Activated CD8-positive, alpha-beta memory T cell treated with anti-CD3 and anti-CD28 coated beads for 1 hour (primary cell): Measurements from ENCODE around the gene TIMM22.
"Not testable (repeated sequence)": the region's sequence is repeated elsewhere in the genome, so short reads cannot be mapped to it uniquely, and the experiment has no call there.

Experiments used
- DNase-seq, 2 donors: peaks; one replicate each; pipeline ENCODE4 v3.0.0-alpha.2; 2020; ENCODE audit warnings: low read depth in 1 of 2; ENCODE audit errors: extremely low read depth in 1 of 2

The TIMM22 gene

GRCh38 chr17:996554-997344 is at the start of gene TIMM22:
Gene TIMM22 (plus strand): TSS chr17:997129. CDS start chr17:997143, 14 bp downstream.
- DNase-seq = peak; percentile 81

- DNase-seq = no peak
Measured at GRCh38 chr17:948284-948852, 48.6 kb upstream of the TIMM22 start.

- DNase-seq = no peak
Measured at GRCh38 chr17:949623-950303, 47.2 kb upstream of the TIMM22 start.

GRCh38 chr17:951325-952132 is 45.4 kb upstream of the TIMM22 start:
- no peak for DNase-seq

GRCh38 chr17:952592-952991 is 44.3 kb upstream of the TIMM22 start:
- DNase-seq = not testable (repeated sequence)

GRCh38 chr17:953767-954166 is 43.2 kb upstream of the TIMM22 start:
- no peak for DNase-seq

GRCh38 chr17:954431-955164 is 42.3 kb upstream of the TIMM22 start:
- DNase-seq = no peak

- DNase-seq = no peak
Measured at GRCh38 chr17:956905-957304, 40.0 kb upstream of the TIMM22 start.

- DNase-seq = no peak
Measured at GRCh38 chr17:957856-958421, 39.0 kb upstream of the TIMM22 start.

GRCh38 chr17:958712-959451 is 38.0 kb upstream of the TIMM22 start:
- no peak for DNase-seq

- no peak for DNase-seq
Measured at GRCh38 chr17:962166-962565, 34.8 kb upstream of the TIMM22 start.

GRCh38 chr17:962670-963069 is 34.3 kb upstream of the TIMM22 start:
- no peak for DNase-seq

- no peak for DNase-seq
Measured at GRCh38 chr17:964876-965275, 32.1 kb upstream of the TIMM22 start.

GRCh38 chr17:965311-965989 is 31.5 kb upstream of the TIMM22 start:
- DNase-seq = no peak

GRCh38 chr17:967122-967521 is 29.8 kb upstream of the TIMM22 start:
- no peak for DNase-seq

GRCh38 chr17:968812-969730 is 27.9 kb upstream of the TIMM22 start:
- no peak for DNase-seq

GRCh38 chr17:969811-970355 is 27.0 kb upstream of the TIMM22 start:
- DNase-seq = no peak

GRCh38 chr17:970364-970763 is 26.6 kb upstream of the TIMM22 start:
- no peak for DNase-seq
